HG02973 (cell line): ENCODE results near the gene SLC47A2.

ENCODE experiments used
- ATAC-seq: cut with Tn5 transposase; IDR thresholded peaks from one replicate; pipeline ENCODE4 v1.9.1; 2021; ENCODE audit warnings: moderate library complexity; ENCODE audit not compliant: unreplicated experiment

SLC47A2 gene

GRCh38 chr17:19747829-19748806, 31.7 kb upstream of the SLC47A2 start, which contains the start of gene ALDH3A1:
ALDH3A1 (minus strand) TSS chr17:19748298; CDS start chr17:19745129, 3,169 bp downstream.
- ATAC-seq, result no peak

- ATAC-seq, result no peak
Observed at GRCh38 chr17:19747159-19747719, 30.9 kb upstream of the SLC47A2 start.

- ATAC-seq, result no peak
Observed at GRCh38 chr17:19746517-19746916, 30.1 kb upstream of the SLC47A2 start.

GRCh38 chr17:19744922-19745757, 28.8 kb upstream of the SLC47A2 start:
- no peak for ATAC-seq

- no peak for ATAC-seq
Observed at GRCh38 chr17:19744492-19744891, 28.1 kb upstream of the SLC47A2 start.

GRCh38 chr17:19743101-19744100, 27.0 kb upstream of the SLC47A2 start:
- ATAC-seq, result no peak

- no peak for ATAC-seq
Observed at GRCh38 chr17:19742495-19742894, 26.1 kb upstream of the SLC47A2 start.

- no peak for ATAC-seq
Observed at GRCh38 chr17:19741832-19742457, 25.6 kb upstream of the SLC47A2 start.

GRCh38 chr17:19740933-19741332, 24.5 kb upstream of the SLC47A2 start:
- ATAC-seq, result no peak

- ATAC-seq, result no peak
Observed at GRCh38 chr17:19739241-19740201, 23.1 kb upstream of the SLC47A2 start.

- no peak for ATAC-seq
Observed at GRCh38 chr17:19738757-19739156, 22.4 kb upstream of the SLC47A2 start.

GRCh38 chr17:19738073-19738449, 21.7 kb upstream of the SLC47A2 start:
- no peak for ATAC-seq

GRCh38 chr17:19737305-19738072, 21.1 kb upstream of the SLC47A2 start:
- no peak for ATAC-seq

GRCh38 chr17:19736071-19736470, 19.7 kb upstream of the SLC47A2 start:
- no peak for ATAC-seq

- no peak for ATAC-seq
Observed at GRCh38 chr17:19733953-19734526, 17.7 kb upstream of the SLC47A2 start.

GRCh38 chr17:19731626-19732025, 15.2 kb upstream of the SLC47A2 start:
- no peak for ATAC-seq

- no peak for ATAC-seq
Observed at GRCh38 chr17:19730843-19731242, 14.5 kb upstream of the SLC47A2 start.
